GM19238 (cell line): ENCODE measurements around the gene FGFBP1.
A peak's percentile ranks its signal among the peaks of the same experiment; 100 is the strongest.

Experiments used
- DNase-seq: peaks from one replicate; pipeline ENCODE4 v3.0.0; 2011; ENCODE audit warnings: low spot score; ENCODE audit not compliant: insufficient read length

FGFBP1 gene

GRCh38 chr4:15938640-15939039 lies at the start of gene FGFBP1:
Gene FGFBP1, minus strand, starts transcription at chr4:15938740. Its CDS starts 2,108 bp downstream, at chr4:15936632.
- DNase-seq = no peak

- DNase-seq = no peak
Observed at GRCh38 chr4:15988222-15988621, 49.7 kb upstream of the FGFBP1 start.

GRCh38 chr4:15986907-15987306 lies 48.4 kb upstream of the FGFBP1 start:
- no peak for DNase-seq

- DNase-seq = no peak
Observed at GRCh38 chr4:15983610-15984009, 45.1 kb upstream of the FGFBP1 start.

GRCh38 chr4:15982842-15983524 lies 44.4 kb upstream of the FGFBP1 start:
- no peak for DNase-seq

GRCh38 chr4:15976456-15977447 lies 38.2 kb upstream of the FGFBP1 start:
- DNase-seq = no peak

- no peak for DNase-seq
Observed at GRCh38 chr4:15971068-15971801, 32.7 kb upstream of the FGFBP1 start.

- DNase-seq = no peak
Observed at GRCh38 chr4:15968551-15969300, 30.2 kb upstream of the FGFBP1 start.

- DNase-seq = no peak
Observed at GRCh38 chr4:15965325-15965724, 26.8 kb upstream of the FGFBP1 start.

- DNase-seq = no peak
Observed at GRCh38 chr4:15964159-15964558, 25.6 kb upstream of the FGFBP1 start.

- DNase-seq = no peak
Observed at GRCh38 chr4:15963576-15963975, 25.0 kb upstream of the FGFBP1 start.

- no peak for DNase-seq
Observed at GRCh38 chr4:15963001-15963451, 24.5 kb upstream of the FGFBP1 start, which contains the start of gene FGFBP2. Gene FGFBP2, minus strand, starts transcription at chr4:15963175. Its CDS starts 46 bp downstream, at chr4:15963129.

GRCh38 chr4:15961781-15962510 lies 23.4 kb upstream of the FGFBP1 start:
- DNase-seq = no peak

GRCh38 chr4:15958562-15958961 lies 20.0 kb upstream of the FGFBP1 start:
- no peak for DNase-seq

GRCh38 chr4:15956179-15956850 lies 17.8 kb upstream of the FGFBP1 start:
- DNase-seq = peak; percentile 69

GRCh38 chr4:15955670-15956069 lies 17.1 kb upstream of the FGFBP1 start:
- no peak for DNase-seq

GRCh38 chr4:15953625-15954024 lies 15.1 kb upstream of the FGFBP1 start:
- DNase-seq = no peak

- no peak for DNase-seq
Observed at GRCh38 chr4:15951781-15952180, 13.2 kb upstream of the FGFBP1 start.

- no peak for DNase-seq
Observed at GRCh38 chr4:15948826-15949225, 10.3 kb upstream of the FGFBP1 start.

GRCh38 chr4:15947684-15948083 lies 9.1 kb upstream of the FGFBP1 start:
- no peak for DNase-seq
